ENCODE results near the gene PCDHA1.

PCDHA1 gene

GRCh38 chr5:140982083-140982716 is 196.3 kb downstream of the PCDHA1 start:
- no peak for TF ChIP-seq RARB (CRISPR knock-in tag; IDR thresholded peaks at IDR 0.05)
- TF ChIP-seq CSDC2 (CRISPR knock-in tag; IDR thresholded peaks at IDR 0.05), result no peak
- no peak for TF ChIP-seq ESRRG (CRISPR knock-in tag; IDR thresholded peaks at IDR 0.05)
- no peak for TF ChIP-seq GLIS3 (CRISPR knock-in tag; IDR thresholded peaks at IDR 0.05)
- TF ChIP-seq CSRNP3 (CRISPR knock-in tag; IDR thresholded peaks at IDR 0.05), result no peak
- TF ChIP-seq ZFP30 (CRISPR knock-in tag; IDR thresholded peaks at IDR 0.05), result no peak
- no peak for TF ChIP-seq ARNTL (CRISPR knock-in tag; IDR thresholded peaks at IDR 0.05; ENCODE audit: borderline replicate concordance, low read depth)
- no peak for TF ChIP-seq ZNF70 (CRISPR knock-in tag; IDR thresholded peaks at IDR 0.05)
- no peak for TF ChIP-seq CREB5 (CRISPR knock-in tag; IDR thresholded peaks at IDR 0.05; ENCODE audit: low read depth)
- TF ChIP-seq TSHZ2 (CRISPR knock-in tag; IDR thresholded peaks at IDR 0.05), result peak; percentile 49; the same call in 1 of the 2 replicates
- no peak for TF ChIP-seq OSR1 (CRISPR knock-in tag; IDR thresholded peaks at IDR 0.05)
- no peak for TF ChIP-seq ISL1 (CRISPR knock-in tag; IDR thresholded peaks at IDR 0.05)
- 0 out of 2 replicates have a peak, but pooled peaks have one; percentile 45 for TF ChIP-seq BACH2 (CRISPR knock-in tag; IDR thresholded peaks at IDR 0.05; ENCODE audit: borderline replicate concordance)
- no peak for TF ChIP-seq PPARA (CRISPR knock-in tag; IDR thresholded peaks at IDR 0.05; ENCODE audit: borderline replicate concordance)
- TF ChIP-seq TOX (CRISPR knock-in tag; IDR thresholded peaks at IDR 0.05; ENCODE audit: borderline replicate concordance), result no peak
- no peak for TF ChIP-seq ZFP3 (CRISPR knock-in tag; IDR thresholded peaks at IDR 0.05)
- no peak for TF ChIP-seq ZNF565 (CRISPR knock-in tag; conservative IDR thresholded peaks at IDR 0.05; ENCODE audit: low read depth)
- no peak for TF ChIP-seq SNAI2 (CRISPR knock-in tag; IDR thresholded peaks at IDR 0.05)
- TF ChIP-seq POU6F1 (CRISPR knock-in tag; IDR thresholded peaks at IDR 0.05; ENCODE audit: borderline replicate concordance, low read depth), result no peak
- no peak for TF ChIP-seq PATZ1 (CRISPR knock-in tag; IDR thresholded peaks at IDR 0.05; ENCODE audit: borderline replicate concordance)
- TF ChIP-seq ZNF8 (CRISPR knock-in tag; IDR thresholded peaks at IDR 0.05), result no peak
- peak; percentile 87 for TF ChIP-seq TCF4 (CRISPR knock-in tag; IDR thresholded peaks at IDR 0.05; ENCODE audit: borderline replicate concordance)
- no peak; the same call in 2 of the 3 replicates for ATAC-seq

GRCh38 chr5:140986117-140986521 is 200.2 kb downstream of the PCDHA1 start:
- 0 out of 3 replicates have a peak, but pooled peaks have one; percentile 27 for ATAC-seq
- TF ChIP-seq CREB5 (CRISPR knock-in tag; IDR thresholded peaks at IDR 0.05; ENCODE audit: low read depth) (no peak), RARB (CRISPR knock-in tag; IDR thresholded peaks at IDR 0.05) (no peak), ZNF565 (CRISPR knock-in tag; conservative IDR thresholded peaks at IDR 0.05; ENCODE audit: low read depth) (no peak), OSR1 (CRISPR knock-in tag; IDR thresholded peaks at IDR 0.05) (no peak), PATZ1 (CRISPR knock-in tag; IDR thresholded peaks at IDR 0.05; ENCODE audit: borderline replicate concordance) (0 out of 2 replicates have a peak, but pooled peaks have one; percentile 54), CSRNP3 (CRISPR knock-in tag; IDR thresholded peaks at IDR 0.05) (no peak), BACH2 (CRISPR knock-in tag; IDR thresholded peaks at IDR 0.05; ENCODE audit: borderline replicate concordance) (no peak), POU6F1 (CRISPR knock-in tag; IDR thresholded peaks at IDR 0.05; ENCODE audit: borderline replicate concordance, low read depth) (no peak), ZNF70 (CRISPR knock-in tag; IDR thresholded peaks at IDR 0.05) (no peak), ISL1 (CRISPR knock-in tag; IDR thresholded peaks at IDR 0.05) (peak; percentile 34), ZNF8 (CRISPR knock-in tag; IDR thresholded peaks at IDR 0.05) (no peak)

All from SK-N-SH treated with all-trans-retinoic acid at 6 μM for 48 hours (cell line).